ENCODE data around the gene CCL19.

GRCh38 chr9:34732478-34732877, 41.4 kb upstream of the CCL19 start:
- no peak for TF ChIP-seq CTCF (conservative IDR thresholded peaks at IDR 0.05; ENCODE audit: low read depth, low read length)
- no peak for TF ChIP-seq EZH2 (IDR thresholded peaks at IDR 0.05; ENCODE audit: borderline replicate concordance, low read depth, low read length, poor library complexity, severe bottlenecking)

Data from A673 (cell line).